CD4-positive, alpha-beta T cell (primary cell): ENCODE results near the gene KIAA1671. TPM values are rescaled to one million over a fixed set of nuclear protein-coding genes. Genes with fewer than 3 reads are reported as not detected.

ENCODE experiments used
- ATAC-seq: fragments of 200-7000 bp; cut with Tn5 transposase; one replicate; pipeline ENCODE4 v1.10.0; 2022; ENCODE audit warnings: mild to moderate bottlenecking; ENCODE audit not compliant: poor library complexity
- CTCF ChIA-PET: fragments of 350-600 bp; sonication (Branson Sonifier 250); formaldehyde crosslinking; loops from one replicate; lab custom pipeline; 2021; ENCODE audit warnings: antibody characterized with exemption, inconsistent platforms; lab: Charles Lee
- POLR2A ChIA-PET: fragments of 350-600 bp; sonication (Branson Sonifier 250); formaldehyde crosslinking; loops from one replicate; lab custom pipeline; 2021; ENCODE audit warnings: antibody characterized with exemption, inconsistent platforms; lab: Charles Lee
- DNase-seq, 14 experiments: peaks; one replicate each; pipeline ENCODE4 v3.0.0-alpha.2; 2013 to 2020; ENCODE audit warnings: mixed read lengths in 2 of 14
- H3K27ac ChIP-seq, 2 donors: one replicate each; pipeline versions ENCODE4 v1.5.1 to v1.7.0; 2013; ENCODE audit warnings: low read length in 2 of 2, low read depth in 1 of 2, mild to moderate bottlenecking in 1 of 2
- H3K27me3 ChIP-seq, 2 experiments: 1 replicate in 1 of 2; 2 replicates in 1 of 2; pipeline versions ENCODE4 v1.6.1 to v1.7.0; 2013; ENCODE audit warnings: low read length in 2 of 2, control low read depth in 1 of 2, mild to moderate bottlenecking in 1 of 2, moderate library complexity in 1 of 2; ENCODE audit not compliant: insufficient read depth in 2 of 2, control insufficient read depth in 1 of 2
- H3K36me3 ChIP-seq: one replicate; pipeline ENCODE4 v1.6.1; 2013; ENCODE audit warnings: low read length, control low read depth; ENCODE audit not compliant: insufficient read depth
- H3K4me1 ChIP-seq: one replicate; pipeline ENCODE4 v1.6.1; 2013; ENCODE audit warnings: low read length, control low read depth; ENCODE audit not compliant: insufficient read depth
- H3K4me3 ChIP-seq: one replicate; pipeline ENCODE4 v1.5.1; 2013; ENCODE audit warnings: mild to moderate bottlenecking, low read length, moderate library complexity
- H3K9me3 ChIP-seq, 2 experiments: 1 replicate in 1 of 2; 2 replicates in 1 of 2; pipeline versions ENCODE4 v1.6.1 to v1.7.0; 2013; ENCODE audit warnings: low read length in 2 of 2, mild to moderate bottlenecking in 2 of 2, control low read depth in 1 of 2, moderate library complexity in 1 of 2; ENCODE audit not compliant: control insufficient read depth in 1 of 2, insufficient read depth in 1 of 2
- H3K27ac Mint-ChIP-seq: one replicate; pipeline ENCODE4 v1.8.0; 2020; ENCODE audit warnings: mixed read lengths
- H3K27me3 Mint-ChIP-seq: one replicate; pipeline ENCODE4 v1.8.0; 2021; ENCODE audit warnings: mixed read lengths
- H3K36me3 Mint-ChIP-seq: one replicate; pipeline ENCODE4 v1.8.0; 2021; ENCODE audit warnings: low read depth, mixed read lengths
- H3K4me1 Mint-ChIP-seq: one replicate; pipeline ENCODE4 v1.8.0; 2021; ENCODE audit warnings: low read depth, mixed read lengths
- H3K4me3 Mint-ChIP-seq: one replicate; pipeline ENCODE4 v1.8.0; 2020; ENCODE audit warnings: mild to moderate bottlenecking, mixed read lengths
- H3K9me3 Mint-ChIP-seq: one replicate; pipeline ENCODE4 v1.8.0; 2020; ENCODE audit warnings: mixed read lengths
- intact Hi-C, 2 experiments: fragments of 100-400 bp; cut with DNase I in 1 of 2; cut with micrococcal nuclease in 1 of 2; formaldehyde crosslinking; loops; one replicate each; pipeline versions ENCODE4 v1.15.1 to v1.9.0; 2023 to 2025; cut with DNase I, micrococcal nuclease
- total RNA-seq, 174 experiments: library from RNA in 2 of 174; stranded (reverse) in 2 of 174; gene quantifications; one replicate each; pipeline ENCODE4 v1.2.3 and lab custom pipeline; 2021 to 2026
- TF ChIP-seq, protein P1 (sequence below): fragments of 200-600 bp; IDR thresholded peaks from one replicate; pipeline ENCODE4 v1.8.0; 2022; ENCODE audit warnings: antibody characterized with exemption, mild to moderate bottlenecking

The KIAA1671 gene
- total RNA-seq, 2 experiments from 2014 or later = 2.6 to 2.9 TPM

DNA sequence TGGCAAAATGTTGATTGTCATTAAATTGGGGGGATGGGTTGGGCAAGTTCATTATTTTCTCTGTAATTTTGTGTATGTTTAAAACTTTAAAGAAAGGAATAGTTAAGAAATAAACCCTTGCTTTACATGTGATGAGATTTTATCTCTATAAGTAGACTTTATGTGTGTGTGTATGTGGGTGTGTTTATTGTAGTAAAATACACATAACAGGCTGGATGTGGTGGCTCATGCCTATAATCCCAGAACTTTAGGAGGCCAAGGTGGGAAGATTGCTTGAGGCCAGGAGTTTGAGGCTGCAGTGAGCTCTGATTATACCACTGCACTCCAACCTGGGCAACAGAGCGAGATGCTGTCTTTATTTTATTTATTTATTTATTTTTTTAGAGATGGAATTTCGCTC lies 83.2 kb downstream of the KIAA1671 start:
- TF ChIP-seq, protein P1, sequence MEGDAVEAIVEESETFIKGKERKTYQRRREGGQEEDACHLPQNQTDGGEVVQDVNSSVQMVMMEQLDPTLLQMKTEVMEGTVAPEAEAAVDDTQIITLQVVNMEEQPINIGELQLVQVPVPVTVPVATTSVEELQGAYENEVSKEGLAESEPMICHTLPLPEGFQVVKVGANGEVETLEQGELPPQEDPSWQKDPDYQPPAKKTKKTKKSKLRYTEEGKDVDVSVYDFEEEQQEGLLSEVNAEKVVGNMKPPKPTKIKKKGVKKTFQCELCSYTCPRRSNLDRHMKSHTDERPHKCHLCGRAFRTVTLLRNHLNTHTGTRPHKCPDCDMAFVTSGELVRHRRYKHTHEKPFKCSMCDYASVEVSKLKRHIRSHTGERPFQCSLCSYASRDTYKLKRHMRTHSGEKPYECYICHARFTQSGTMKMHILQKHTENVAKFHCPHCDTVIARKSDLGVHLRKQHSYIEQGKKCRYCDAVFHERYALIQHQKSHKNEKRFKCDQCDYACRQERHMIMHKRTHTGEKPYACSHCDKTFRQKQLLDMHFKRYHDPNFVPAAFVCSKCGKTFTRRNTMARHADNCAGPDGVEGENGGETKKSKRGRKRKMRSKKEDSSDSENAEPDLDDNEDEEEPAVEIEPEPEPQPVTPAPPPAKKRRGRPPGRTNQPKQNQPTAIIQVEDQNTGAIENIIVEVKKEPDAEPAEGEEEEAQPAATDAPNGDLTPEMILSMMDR = no peak
- Mint-ChIP-seq H3K9me3 (no peaks in the 10 kb centered on the region), H3K36me3 (no peaks in the 10 kb centered on the region), H3K4me3 (no peak overlapping the region), H3K27ac (no peak overlapping the region), H3K4me1 (no peaks in the 10 kb centered on the region), H3K27me3 (no peaks in the 10 kb centered on the region)
- H3K9me3 ChIP-seq = no peaks in the 10 kb centered on the region
- no peaks in the 10 kb centered on the region for H3K4me1 ChIP-seq
- intact Hi-C loops = no loop called here
- ChIA-PET CTCF (no interaction called here), POLR2A (no interaction called here)
- no peak overlapping the region for H3K27ac ChIP-seq
- no peak overlapping the region for H3K4me3 ChIP-seq
- no peaks in the 10 kb centered on the region for H3K27me3 ChIP-seq
- DNase-seq = no peak
- no peak for ATAC-seq
- no peaks in the 10 kb centered on the region for H3K36me3 ChIP-seq

DNA sequence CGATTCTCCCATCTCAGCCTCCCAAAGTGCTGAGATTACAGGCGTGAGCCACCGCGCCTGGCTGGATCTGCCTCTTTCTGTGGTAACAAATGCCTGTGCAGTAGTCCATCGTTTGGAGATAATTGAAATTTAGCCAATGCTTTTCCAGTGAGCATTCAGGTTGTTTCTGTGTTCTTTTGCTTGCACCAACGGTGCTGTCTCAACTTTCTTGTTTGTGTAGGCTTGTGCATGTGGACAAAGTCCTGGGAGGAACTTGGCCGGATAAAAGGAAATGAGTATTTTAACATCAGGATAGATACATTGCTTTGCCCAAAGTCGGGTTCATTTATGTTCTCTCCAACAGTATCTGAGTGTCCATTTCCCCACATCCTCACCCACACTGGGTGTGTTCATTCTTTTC lies 85.7 kb downstream of the KIAA1671 start:
- ChIA-PET POLR2A (no interaction called here), CTCF (no interaction called here)
- H3K27me3 Mint-ChIP-seq = no peaks in the 10 kb centered on the region
- intact Hi-C loops = no loop called here
- no peaks in the 10 kb centered on the region for H3K4me1 Mint-ChIP-seq
- Histone ChIP-seq H3K36me3 (no peaks in the 10 kb centered on the region), H3K27ac (no peak overlapping the region), H3K27me3 (no peaks in the 10 kb centered on the region), H3K4me3 (no peak overlapping the region), H3K4me1 (no peaks in the 10 kb centered on the region), H3K9me3 (no peaks in the 10 kb centered on the region)
- DNase-seq (no peak), ATAC-seq (no peak)
- TF ChIP-seq, protein P1 = no peak
- H3K4me3 Mint-ChIP-seq = no peak overlapping the region
- H3K36me3 Mint-ChIP-seq = no peaks in the 10 kb centered on the region
- no peak overlapping the region for H3K27ac Mint-ChIP-seq
- no peaks in the 10 kb centered on the region for H3K9me3 Mint-ChIP-seq

DNA sequence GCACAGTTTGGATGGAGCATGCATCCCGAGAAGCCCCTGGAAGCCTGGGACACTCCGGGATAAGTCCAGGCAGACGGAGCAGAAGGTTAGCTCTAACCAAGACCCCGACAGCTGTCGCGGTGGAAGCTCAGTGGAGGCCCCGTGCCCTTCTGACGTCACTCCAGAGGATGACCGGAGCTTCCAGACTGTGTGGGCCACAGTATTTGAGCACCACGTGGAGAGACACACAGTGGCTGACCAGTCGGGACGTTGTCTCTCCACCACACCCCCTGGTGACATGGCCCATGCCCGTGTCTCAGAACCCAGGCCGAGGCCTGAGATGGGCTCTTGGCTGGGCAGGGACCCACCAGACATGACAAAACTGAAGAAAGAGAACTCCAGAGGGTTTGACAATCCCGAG lies 86.3 kb downstream of the KIAA1671 start:
- no peak overlapping the region for H3K4me3 ChIP-seq

More for the DNA sequence above, 86.3 kb downstream of the KIAA1671 start:
- DNase-seq = no peak
- Mint-ChIP-seq H3K4me3 (no peak overlapping the region), H3K4me1 (no peaks in the 10 kb centered on the region), H3K36me3 (no peaks in the 10 kb centered on the region), H3K27ac (no peak overlapping the region), H3K9me3 (no peaks in the 10 kb centered on the region), H3K27me3 (no peaks in the 10 kb centered on the region)
- no peak for ATAC-seq
- CTCF ChIA-PET = no interaction called here
- Histone ChIP-seq H3K9me3 (no peaks in the 10 kb centered on the region), H3K4me1 (no peaks in the 10 kb centered on the region), H3K36me3 (no peaks in the 10 kb centered on the region), H3K27me3 (no peaks in the 10 kb centered on the region), H3K27ac (no peak overlapping the region)
- POLR2A ChIA-PET = no interaction called here
- intact Hi-C loops = no loop called here
- TF ChIP-seq, protein P1 = no peak
